Measurements from ENCODE around the gene FMO1.
A peak's percentile ranks its signal among the peaks of the same experiment; 100 is the strongest.
"Not testable (repeated sequence)": the region's sequence is repeated elsewhere in the genome, so short reads cannot be mapped to it uniquely, and the experiment has no call there.

Gene FMO1

DNA sequence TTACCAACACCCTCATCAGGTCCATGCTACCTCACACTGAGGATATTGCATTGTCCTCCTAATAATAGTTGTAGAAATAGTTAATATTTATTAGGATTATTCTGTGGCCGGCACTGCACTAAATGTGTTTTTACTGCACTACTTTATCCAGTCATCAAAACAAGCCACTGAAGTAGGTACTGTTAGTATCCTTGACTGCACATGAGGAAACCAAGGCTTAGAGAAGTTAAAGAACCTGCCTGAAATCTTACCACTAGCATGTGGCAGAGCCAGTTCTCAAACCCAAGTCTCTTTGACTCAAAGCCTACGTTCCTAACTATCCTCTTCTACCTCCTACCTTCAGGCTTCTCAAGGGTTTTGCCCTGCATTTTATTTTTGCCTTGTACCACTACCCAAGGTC is 30.9 kb downstream of the FMO1 start:
- no peak for DNase-seq (ENCODE audit: low read depth in 2 of 3, low spot score in 2 of 3)

DNA sequence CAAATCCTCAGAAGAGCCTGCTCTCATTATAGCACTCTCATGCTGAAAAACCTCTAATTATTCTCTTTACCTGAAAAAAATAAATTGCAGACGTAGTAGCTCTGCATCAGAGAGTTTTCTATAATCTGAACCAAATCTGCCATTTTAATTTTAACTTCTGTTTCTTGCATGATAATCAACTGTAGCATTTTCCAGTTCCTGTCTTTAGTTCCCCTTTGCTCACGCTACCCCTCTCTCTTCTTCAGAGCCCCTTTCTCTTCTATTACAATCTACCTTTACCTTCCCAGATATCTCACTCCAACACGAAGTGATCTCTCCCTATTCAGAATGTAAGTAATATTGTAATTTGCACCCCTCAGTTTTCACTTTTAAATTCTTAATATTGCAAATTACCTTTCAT is 31.4 kb downstream of the FMO1 start:
- DNase-seq (ENCODE audit: low read depth in 2 of 3, low spot score in 2 of 3) = no peak

DNA sequence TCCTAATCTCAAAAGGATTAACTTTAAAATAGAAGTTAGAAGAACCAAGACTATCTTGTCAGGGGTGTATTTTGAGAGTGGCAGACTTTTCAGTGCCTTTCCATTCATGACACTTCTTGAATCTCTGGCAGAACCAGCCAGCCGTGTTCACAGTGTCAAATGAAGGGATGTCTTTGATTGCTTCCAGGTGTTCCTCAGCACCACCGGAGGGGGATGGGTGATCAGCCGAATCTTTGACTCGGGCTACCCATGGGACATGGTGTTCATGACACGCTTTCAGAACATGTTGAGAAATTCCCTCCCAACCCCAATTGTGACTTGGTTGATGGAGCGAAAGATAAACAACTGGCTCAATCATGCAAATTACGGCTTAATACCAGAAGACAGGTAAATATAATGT is 32.3 kb downstream of the FMO1 start:
- DNase-seq (ENCODE audit: low read depth in 2 of 3, low spot score in 2 of 3) = no peak

DNA sequence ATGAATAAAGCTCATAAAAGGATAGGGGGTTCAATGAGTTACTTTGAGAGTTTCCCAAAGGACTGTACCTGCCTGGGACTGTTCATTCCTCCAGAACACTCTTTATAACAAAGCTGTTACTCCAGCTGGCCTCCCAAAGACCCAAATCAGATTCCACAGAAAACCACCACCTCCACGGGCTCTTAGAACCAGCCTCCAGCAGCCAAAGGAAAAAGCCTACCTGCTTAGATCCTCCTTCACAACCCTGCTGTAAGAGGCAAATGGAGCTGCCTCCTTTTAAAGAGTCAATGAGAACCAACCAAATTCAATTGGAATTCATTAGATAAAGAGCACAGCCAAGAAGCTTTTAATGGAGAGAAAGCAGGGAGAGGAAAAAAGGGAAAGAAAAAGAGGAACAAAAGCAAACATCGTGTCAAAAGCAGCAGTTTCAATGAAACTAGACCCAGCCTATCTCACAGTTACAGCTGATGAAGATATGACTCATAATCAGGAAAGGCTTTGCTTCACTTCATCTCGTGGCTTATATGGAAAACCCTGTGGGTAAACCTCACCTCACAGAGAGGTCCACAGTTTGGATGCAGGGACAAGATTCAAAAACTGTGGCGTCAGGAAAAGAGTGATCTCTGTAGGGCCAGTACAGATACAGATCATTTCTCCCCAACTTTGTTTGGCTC is 37.9 kb downstream of the FMO1 start:
- DNase-seq (ENCODE audit: low read depth in 2 of 3, low spot score in 2 of 3) = no peak

DNA sequence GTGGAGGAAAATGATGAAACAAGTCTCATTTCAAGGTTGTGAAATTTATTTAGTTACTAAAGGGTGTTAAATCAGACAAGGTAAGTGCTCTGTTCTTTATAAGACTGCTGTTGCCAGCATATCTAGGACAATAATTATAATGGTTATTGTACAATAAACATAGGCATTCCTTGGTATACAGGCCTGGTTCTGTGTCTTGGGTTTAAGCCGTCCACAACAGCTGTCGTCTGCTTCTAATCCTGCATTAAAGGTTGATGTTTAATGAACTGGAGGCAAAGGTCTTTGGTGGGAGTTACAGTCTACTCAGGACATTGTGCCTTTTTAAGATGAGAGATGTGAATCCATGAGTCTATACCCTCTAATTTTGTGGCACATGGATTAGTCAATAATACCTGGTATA is 42.3 kb downstream of the FMO1 start:
- DNase-seq (ENCODE audit: low read depth in 2 of 3, low spot score in 2 of 3) = no peak

DNA sequence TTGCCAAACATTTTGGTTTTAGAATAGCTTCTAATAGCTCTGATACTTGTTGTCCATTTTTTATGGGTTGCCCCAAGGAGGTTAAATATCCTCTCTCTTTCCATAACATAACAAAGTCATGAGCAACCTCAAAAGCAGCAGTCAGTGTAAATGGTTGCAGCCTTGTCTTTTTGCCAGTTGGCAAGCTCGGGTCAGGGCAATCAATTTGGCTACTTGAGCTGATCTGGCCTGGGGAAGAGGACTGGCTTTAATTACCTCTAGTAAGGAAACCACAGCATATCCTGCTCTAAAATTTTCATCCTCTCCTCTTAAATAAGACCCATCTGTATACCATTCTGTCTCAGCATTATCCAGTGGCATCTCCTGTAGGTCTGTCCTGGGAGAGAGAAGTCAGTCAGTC is 44.5 kb downstream of the FMO1 start:
- no peak for DNase-seq (ENCODE audit: low read depth in 2 of 3, low spot score in 2 of 3)

DNA sequence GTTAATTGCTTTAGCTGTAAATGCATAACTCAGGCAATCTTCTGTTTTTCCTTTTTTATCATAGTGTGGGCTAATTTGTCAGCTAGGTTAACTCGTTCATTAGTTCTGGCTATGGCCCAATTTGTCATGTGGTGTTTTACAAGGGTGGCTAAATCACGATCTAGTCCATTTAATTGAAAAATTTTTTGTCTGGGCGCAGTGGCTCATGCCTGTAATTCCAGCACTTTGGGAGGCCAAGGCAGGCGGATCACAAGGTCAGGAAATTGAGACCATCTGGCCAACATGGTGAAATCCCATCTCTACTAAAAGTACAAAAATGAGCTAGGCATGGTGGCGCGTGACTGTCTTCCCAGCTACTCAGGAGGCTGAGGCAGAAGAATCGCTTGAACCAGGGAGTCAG is 47.1 kb downstream of the FMO1 start:
- DNase-seq (ENCODE audit: low read depth in 2 of 3, low spot score in 2 of 3) = not testable (repeated sequence)

DNA sequence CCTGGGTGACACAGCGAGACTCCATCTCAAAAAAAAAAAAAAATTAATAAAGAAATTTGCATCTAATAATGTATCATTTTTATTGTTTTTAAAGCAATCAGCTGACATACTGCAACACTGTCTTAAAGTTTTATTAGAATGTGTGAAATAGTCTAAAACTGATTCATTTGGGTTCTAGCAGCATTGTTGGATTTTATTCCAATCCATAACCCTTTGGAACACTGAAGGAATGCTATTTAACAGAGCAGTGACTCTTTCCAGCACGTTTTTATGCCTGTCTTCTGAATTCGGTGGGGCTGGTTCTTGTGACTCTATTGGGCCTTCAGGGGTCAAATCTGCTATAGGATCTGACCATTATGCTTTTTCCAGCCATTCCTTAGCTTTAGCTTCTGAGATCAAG is 47.5 kb downstream of the FMO1 start:
- no peak for DNase-seq (ENCODE audit: low read depth in 2 of 3, low spot score in 2 of 3)

DNA sequence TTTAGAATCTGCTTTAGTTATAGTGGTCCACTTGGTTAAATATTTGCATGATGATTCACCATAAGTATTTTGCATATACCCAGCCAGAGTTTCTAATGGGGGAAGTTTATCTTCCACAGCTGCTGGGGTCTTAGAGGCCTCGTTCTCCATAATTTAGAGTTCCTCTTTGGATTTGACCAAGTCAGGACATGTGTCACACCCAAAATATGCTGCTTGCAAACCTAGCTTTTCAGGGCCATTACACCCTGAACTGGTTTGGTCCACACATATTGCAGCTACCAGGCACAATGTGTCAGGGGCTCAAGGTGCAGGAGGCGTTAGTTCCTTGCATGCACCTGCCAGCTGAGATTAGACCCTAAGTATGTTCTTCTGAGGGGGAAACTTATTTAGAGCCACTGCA is 48.6 kb downstream of the FMO1 start:
- DNase-seq (ENCODE audit: low read depth in 2 of 3, low spot score in 2 of 3) = no peak

DNA sequence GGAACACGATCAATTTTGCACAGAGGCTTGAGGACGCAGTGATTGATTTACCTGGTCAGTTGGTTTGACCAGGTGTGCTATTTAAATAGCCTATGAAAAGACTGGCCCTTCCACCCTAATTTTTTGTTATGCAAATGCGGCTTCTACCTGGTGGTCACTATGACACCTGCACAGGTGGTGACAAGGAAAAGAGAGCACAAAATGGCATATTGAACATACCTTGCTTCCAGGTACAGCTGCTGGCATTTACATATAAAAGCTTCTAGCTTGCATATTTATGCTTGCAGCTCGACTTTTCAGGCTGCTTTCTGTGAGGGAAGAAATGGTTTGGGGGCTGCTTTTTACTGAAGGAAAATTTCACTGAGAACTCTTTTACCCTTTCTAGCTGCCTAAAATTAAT is 50.4 kb downstream of the FMO1 start:
- no peak for DNase-seq (ENCODE audit: low read depth in 2 of 3, low spot score in 2 of 3)

DNA sequence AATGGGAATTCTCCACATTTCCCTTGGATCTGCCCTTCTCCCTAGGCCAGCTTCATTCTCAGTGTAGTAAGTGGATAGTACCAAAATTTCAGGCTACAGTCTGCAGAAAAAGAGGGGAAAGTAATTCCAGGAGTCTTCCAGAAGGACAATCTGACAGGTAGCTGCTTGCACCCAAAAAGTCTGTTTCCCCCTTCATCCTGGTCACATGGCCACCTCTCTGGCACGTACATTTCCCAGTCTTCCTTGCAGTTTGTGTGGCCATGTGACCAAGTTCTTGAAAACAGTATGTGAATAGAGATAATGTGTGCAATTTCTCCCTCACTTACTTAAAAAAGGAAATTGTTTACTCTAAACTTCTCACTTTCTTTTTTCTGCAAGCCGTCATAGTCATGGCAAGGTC is 51.0 kb downstream of the FMO1 start:
- no peak for DNase-seq (ENCODE audit: low read depth in 2 of 3, low spot score in 2 of 3)

DNA sequence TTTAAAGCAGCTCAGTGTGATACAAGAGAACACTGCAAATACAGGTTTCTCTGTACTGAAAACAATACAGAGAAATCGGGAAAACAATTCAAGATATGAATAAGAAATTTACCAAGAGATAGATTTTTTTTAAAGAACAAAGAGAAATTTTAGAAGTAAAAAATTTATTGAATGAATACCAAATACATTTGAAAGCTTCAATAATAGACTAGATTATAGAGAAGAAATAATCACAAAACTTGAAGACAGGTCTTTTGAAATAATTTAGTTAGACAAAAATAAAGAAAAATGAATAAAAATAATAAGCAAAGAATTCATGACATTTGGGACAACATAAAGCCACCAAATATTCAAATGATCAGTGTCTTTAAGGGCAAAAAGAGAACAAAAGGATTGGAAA is 52.1 kb downstream of the FMO1 start:
- DNase-seq (ENCODE audit: low read depth in 2 of 3, low spot score in 2 of 3) = no peak

DNA sequence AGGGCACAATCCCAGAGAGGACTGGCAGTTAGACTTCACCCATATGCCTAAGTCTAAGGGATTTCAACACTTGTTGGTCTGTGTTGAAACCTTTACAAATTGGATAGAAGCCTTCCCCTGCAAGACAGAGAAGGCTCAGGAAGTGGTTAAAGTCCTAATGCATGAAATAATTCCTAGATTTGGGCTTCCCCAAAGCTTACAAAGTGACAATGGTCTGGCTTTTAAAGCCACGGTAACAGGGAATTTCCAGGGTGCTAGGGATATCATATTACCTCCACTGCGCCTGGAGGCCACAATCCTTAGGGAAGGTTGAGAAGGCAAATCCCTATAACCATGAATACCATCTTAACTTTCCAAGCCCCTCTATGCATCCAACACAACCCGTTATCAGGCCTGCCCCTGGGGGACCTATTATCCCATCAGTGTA is 62.4 kb downstream of the FMO1 start:
- DNase-seq (ENCODE audit: low read depth in 2 of 3, low spot score in 2 of 3) = no peak

DNA sequence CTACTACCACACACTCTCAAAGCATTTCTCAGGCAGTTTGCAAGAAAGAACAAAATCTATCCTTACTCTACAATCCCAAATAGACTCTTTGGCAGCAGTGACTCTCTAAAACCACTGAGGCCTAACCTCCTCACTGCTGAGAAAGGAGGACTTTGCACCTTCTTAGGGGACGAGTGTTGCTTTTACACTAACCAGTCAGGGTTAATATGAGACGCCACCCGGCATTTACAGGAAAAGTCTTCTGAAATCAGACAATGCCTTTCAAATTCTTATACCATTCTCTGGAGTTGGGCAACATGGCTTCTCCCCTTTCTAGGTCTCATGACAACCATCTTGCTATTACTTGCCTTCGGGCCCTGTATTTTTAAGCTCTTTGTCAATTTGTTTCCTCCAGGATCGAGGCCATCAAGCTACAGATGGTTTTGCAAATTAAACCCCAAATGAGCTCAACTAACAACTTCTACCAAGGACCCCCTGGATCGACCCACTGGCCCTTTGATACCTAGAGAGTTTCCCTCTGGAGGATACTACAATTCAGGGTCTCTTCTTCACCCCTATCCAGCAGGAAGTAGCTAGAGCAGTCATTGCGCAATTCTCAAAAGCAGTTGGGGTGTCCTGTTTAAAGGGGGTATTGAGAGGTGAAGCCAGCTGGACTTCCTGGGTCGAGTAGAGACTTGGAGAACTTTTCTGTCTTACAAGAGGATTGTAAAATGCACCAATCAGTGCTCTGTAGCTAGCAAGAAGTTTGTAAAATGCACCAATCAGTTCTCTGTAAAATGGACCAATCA is 63.7 kb downstream of the FMO1 start:
- DNase-seq (ENCODE audit: low read depth in 2 of 3, low spot score in 2 of 3) = no peak

DNA sequence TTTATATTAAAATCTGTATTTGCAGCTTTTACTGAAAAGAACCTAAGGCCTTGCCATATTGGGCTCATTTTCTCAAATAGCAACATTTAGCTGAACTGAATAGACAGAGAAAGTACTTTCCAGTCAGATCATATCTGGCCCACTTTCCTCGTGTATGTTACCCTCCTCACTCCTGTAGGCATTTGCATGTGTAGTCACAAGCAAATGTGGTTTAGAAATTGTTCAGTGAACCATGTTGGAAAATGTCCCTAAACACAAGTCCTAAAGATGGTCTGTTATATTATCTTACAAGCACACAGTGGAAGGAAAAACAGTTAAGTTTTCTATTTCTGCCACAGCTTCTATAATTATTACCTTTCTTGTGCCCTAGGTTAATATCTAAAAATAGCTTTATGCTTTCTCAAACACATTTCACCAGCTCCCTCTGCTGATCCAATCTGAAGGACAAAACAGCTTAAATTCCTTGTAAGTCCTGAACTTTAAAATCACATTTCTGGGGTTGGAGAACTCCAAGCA is 65.1 kb downstream of the FMO1 start:
- no peak for DNase-seq (ENCODE audit: low read depth in 2 of 3, low spot score in 2 of 3)

DNA sequence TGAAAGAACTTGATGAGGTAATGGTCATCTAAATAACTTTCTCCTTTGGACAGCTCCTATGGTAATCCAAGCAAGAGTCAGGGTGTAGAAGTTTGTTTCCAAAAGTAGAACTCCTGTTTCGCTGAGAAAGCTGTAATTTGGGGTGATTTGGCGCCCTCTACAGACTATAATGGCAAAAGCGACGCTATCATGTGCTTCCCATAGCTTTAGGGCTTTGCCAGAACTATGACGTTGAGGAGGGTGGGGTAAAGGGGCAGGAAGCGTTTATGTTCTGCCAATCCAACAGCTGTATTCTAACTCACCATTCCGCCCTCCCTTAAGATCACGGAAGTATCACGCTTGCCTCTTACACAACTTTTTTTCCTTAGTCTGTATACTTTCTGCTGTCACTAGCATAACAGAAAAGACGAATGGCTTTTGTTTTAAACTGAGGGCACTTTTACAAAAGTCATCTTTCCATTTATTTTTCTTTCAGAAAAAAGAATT is 65.6 kb downstream of the FMO1 start, which contains the start of gene FMO4:
FMO4 (plus strand) TSS at position 349 of the 486 bp plus-strand sequence. CDS start 5,643 bp downstream, outside the sequence.
- DNase-seq (ENCODE audit: low read depth in 2 of 3, low spot score in 2 of 3) = peak; percentile 20 to 48 (median 37)

DNA sequence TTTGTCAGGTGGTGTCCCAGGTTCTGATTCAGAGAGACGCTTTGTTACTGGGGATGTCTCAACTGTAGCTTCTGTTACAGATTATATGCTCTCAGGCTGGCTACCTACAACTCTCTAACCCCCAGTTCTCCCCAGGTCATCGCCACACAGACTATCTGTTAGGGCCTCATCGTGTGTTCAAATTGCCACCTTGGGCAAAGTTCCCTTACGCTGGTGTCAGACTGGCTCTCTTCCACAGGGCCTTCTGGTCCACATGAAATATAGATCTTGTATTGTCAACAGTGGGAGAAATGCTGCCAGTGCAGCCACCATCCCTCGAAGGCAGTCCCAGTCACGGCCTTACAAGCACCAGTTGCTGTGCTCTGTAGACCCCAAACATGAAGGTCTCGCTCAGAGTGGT is 81.0 kb downstream of the FMO1 start:
- DNase-seq (ENCODE audit: low read depth in 2 of 3, low spot score in 2 of 3) = no peak

DNA sequence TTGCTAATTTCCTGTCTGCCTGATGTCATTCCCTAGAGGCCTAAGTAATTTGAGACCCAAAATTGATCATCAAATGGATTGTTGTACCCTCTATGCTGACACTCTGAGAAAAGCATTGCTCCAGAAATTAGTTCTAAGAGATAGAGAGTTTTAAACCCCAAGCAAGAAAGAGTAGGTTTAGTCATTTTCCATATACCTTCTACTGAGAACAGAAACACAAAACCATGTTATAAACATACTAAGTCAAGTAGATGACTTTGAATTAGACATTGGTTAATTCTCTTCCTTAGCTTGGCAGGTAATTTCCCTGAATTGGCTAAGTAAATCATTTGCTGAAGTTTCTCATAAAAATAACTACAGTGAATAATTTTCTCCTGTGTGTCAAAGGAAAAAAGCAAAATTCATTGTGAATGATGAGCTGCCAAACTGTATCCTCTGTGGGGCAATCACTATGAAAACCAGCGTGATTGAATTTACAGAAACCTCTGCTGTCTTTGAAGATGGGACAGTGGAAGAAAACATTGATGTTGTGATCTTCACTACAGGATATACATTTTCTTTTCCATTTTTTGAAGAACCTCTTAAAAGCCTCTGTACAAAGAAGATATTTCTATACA is 85.8 kb downstream of the FMO1 start:
- DNase-seq (ENCODE audit: low read depth in 2 of 3, low spot score in 2 of 3) = no peak
